Astrocyte of the spinal cord (primary cell): ENCODE measurements around the gene INPP5A.

Experiments used
- DNase-seq: peaks from one replicate; pipeline ENCODE4 v3.0.0; 2011; ENCODE audit warnings: low read depth, low spot score
- H3K4me3 ChIP-seq: 2 replicates; pipeline ENCODE4 v1.5.1; 2011; ENCODE audit warnings: low read depth, mild to moderate bottlenecking, low read length, moderate library complexity
- in situ Hi-C: cut with HindIII; loops from 2 replicates; pipeline ENCODE4 v1.10.0; 2017; ENCODE audit warnings: low sequenced_read_pairs
- TF ChIP-seq, protein P1 (sequence below): IDR thresholded peaks from 2 replicates; pipeline ENCODE4 v1.5.1; 2012; ENCODE audit warnings: low read depth, mild to moderate bottlenecking, low read length, inconsistent platforms

INPP5A gene

DNA sequence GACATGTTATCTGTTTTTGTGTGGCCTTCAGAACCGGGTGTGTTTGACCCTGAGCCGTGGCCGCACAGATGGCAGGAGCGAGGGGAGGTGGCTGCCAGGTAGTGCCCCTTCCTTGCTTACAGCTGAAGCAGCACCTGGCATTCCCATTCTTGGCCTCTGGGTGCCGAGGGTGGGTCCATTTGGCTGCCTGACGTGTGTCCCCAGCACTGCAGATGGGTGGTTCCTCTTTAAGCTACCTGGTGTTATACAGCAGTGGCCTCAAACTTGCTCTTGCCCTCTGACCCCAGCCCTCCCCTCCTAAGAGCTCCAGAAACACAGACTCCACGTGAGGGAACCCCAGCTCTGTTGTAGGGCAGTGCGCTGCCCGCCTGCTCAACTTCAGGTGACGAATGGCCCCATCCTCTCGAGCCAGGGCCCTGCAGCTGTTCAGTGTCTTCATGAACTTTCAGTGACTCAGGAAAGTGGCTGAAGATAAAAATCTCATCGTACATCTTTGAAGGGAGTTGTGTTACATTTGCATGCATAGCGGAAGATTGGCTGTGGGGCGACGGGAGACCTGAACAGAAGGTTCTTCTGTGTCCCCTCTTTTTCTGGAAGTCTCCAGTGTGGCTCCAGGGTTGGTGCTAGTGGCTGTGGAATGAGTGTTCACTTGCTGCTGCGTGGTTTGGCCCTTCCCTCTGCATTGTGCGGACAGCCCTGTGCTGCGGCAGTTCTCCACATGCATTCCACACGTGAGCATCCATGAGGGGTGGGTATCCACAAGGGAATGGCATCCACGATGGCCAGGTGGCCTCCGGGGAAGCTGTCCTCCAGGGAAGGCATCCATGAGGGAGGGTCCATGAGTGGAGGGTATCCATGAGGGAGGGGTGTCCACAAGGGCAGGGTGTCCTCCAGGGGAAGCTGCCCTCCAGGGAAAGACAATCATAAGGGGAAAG is 91.6 kb downstream of the INPP5A start:
- no peak overlapping the region for H3K4me3 ChIP-seq
- in situ Hi-C loops, result no loop called here
- DNase-seq, result no peak
- TF ChIP-seq, protein P1, sequence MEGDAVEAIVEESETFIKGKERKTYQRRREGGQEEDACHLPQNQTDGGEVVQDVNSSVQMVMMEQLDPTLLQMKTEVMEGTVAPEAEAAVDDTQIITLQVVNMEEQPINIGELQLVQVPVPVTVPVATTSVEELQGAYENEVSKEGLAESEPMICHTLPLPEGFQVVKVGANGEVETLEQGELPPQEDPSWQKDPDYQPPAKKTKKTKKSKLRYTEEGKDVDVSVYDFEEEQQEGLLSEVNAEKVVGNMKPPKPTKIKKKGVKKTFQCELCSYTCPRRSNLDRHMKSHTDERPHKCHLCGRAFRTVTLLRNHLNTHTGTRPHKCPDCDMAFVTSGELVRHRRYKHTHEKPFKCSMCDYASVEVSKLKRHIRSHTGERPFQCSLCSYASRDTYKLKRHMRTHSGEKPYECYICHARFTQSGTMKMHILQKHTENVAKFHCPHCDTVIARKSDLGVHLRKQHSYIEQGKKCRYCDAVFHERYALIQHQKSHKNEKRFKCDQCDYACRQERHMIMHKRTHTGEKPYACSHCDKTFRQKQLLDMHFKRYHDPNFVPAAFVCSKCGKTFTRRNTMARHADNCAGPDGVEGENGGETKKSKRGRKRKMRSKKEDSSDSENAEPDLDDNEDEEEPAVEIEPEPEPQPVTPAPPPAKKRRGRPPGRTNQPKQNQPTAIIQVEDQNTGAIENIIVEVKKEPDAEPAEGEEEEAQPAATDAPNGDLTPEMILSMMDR, result no peak

DNA sequence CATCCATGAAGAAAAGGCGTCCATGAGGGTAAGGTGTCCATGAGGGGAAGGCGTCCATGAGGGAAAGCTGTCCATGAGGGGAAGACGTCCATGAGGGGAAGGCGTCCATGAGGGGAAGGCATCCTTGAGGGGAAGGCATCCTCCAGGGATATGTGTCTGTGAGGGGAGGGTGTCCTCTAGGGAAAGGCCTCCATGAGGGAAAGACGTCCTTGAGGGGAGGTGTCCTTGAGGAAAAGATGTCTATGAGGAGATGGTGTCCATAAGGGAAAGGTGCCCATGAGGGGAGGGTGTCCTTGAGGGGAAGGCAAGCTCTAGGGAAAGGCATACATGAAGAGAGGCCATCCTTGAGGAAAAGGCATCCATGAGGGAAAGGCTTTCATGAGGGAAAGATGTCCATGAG is 92.6 kb downstream of the INPP5A start:
- TF ChIP-seq, protein P1, result no peak
- in situ Hi-C loops, result no loop called here
- DNase-seq, result no peak
- H3K4me3 ChIP-seq, result no peak overlapping the region

DNA sequence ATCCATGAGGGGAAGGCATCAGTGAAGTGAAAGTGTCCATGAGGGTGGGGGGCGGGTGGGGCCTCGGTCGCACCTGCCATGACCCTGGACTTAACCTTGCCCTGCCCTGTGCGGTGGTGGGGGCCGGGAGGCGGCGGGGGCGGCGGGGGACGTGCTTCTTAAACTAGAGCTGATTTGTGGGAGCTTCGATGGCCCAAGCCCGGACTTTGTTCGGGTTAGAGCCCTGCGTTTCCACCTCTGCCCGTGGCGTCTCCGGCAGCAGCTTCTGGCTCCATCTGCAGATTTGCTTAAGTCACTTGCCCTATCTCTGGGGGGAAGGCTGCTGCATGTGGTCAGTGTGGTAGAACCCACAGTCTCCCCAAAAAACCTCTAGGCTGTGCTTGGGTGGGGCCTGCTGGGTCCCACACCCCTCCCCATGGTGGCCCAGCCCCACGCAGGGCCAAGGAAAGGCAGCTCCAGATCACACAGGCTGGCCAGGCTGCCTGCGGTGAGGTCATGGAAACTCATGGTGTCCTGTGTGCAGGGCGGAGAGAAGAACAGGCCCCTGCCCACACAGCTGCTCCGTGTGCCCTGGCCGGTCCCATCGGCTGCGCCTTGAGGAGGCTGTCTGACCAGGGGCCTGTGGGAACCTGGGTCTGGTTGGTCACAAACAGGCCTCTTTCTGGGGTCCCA is 93.2 kb downstream of the INPP5A start:
- DNase-seq, result no peak
- TF ChIP-seq, protein P1, result no peak
- H3K4me3 ChIP-seq, result no peak overlapping the region
- in situ Hi-C loops, result no loop called here

DNA sequence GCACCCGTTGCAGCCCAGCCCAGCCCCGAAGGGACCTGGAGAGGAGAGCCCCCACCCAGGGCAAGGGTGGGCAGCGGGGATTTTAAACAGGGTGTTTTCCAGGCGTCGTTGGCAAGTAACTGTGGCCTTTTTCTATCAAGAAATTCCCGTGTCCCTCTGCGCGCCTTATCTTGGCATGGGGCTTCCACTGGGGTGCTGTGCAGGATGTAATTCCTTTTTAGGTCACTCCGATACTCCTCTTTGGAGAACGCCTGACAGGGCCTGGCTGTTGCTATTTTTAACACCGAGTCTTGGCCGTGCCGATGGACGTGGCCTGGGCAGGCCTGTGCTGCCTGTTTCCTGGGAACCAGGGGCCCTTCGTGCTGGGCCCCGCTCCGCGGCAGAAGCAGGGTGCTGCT is 93.8 kb downstream of the INPP5A start:
- no peak for DNase-seq
- H3K4me3 ChIP-seq, result no peak overlapping the region
- in situ Hi-C loops, result no loop called here
- TF ChIP-seq, protein P1, result no peak

DNA sequence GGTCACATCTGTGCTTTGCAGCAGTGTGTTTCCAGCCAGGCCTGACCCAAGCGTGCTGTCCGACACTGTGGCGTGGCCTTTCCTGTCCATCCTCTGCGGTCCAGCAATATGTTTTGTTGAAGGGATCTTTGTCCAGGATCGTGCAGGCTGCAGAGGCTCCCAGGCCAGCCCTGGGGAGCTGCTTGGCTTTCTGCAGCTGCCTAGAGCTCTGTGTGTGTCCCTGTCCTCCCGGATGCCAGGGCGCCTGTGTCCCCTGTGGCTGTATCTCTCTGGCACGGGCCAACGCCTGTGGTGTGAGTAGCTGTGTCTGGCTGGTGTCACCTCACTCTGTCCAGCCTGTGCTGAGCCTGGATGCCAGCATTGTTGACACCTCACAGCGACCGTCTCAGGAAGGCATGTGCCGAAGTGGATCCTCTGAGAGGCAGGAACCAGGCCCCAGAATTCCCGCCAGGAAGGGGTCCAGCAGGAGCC is 94.5 kb downstream of the INPP5A start:
- no peak for DNase-seq
- in situ Hi-C loops, result no loop called here
- no peak overlapping the region for H3K4me3 ChIP-seq
- TF ChIP-seq, protein P1, result no peak

DNA sequence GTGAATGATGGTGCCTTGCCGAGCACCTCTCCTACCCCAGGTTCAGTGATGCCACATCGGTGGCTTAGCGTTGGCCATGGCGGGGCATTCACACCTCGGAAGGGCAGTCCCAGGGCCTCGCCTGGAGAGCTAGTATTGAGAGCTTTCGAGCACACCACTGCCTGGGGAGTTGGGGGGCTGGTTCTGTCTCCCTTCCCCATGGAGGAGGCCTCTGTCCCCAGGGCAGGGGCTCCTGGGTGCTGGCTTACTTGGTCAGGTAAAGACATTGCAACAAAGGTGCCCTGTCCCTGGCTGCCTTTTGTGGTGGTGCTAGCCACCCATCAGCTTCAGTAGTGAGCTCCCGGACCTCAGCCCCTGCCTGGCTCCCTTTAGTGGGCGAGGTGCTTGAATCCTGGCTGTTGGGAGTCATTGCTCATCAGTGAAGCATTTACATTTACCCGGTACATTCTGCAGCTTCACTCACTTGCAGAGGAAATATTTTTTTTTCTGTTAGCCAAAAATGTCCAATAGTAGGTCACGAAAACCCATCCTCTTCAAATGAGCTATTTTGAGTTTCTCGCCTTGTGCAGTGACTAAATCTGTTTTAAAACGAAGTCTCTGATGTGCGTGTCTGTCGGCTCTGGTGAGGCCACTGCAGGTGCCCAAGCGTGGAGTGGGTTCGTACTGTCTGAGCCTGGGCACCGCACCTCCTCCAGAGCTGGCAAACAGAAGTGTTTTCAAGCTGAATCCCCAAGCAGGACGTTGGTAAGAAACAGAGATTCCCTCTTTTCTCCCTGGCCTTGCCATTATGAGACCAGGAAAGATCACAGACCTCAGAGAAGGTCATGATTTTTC is 95.5 kb downstream of the INPP5A start:
- TF ChIP-seq, protein P1, result no peak
- in situ Hi-C loops, result no loop called here
- peak; percentile 47 for DNase-seq
- H3K4me3 ChIP-seq, result no peak overlapping the region
